G401.6 (cell line): Measurements from ENCODE around the gene CDC5L.

Source experiments
- FAIRE-seq: peaks from 2 replicates; lab custom pipeline; 2012; peaks lifted over from hg19 to GRCh38; lab: Jason Lieb, UNC

The CDC5L gene

DNA sequence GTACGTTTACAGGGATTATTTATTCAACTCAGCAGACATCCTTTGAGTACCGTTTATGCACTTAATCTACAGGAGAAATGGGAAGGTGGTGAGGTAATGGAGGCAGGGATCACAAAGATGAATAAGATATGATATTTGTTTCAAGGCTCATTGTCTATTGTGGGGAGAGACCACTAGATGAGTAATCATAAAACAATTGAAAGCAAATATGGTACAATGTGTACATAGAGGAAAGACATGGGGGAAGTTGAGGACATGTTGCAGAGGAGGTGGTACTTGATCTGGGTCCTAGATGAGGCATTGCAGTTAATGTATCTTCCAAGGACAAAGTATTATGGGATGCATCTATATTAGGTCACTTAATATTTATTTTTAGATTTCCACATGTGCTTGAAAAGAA lies 13.7 kb upstream of the CDC5L start:
- FAIRE-seq = no peak

- FAIRE-seq = no peak
Observed at GRCh38 chr6:44375071-44375470, 12.4 kb upstream of the CDC5L start.

DNA sequence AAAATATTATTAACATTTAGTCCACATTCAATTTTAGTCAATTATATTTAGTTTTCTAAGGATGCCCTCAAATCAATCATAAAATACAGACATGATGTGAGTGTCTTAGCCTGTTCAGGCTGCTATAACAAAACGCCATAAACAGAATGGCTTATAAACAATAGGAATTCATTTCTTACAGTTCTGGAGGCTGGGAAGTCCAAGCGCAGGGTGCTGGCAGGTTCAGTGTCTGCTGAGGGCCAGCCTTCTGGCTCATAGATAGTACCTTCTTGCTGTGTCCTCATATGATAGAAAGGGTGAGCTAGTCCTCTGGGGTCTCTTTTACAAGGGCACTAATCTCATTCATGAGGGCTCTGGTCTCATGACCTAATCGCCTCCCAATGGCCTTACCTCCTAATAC lies 10.0 kb upstream of the CDC5L start:
- FAIRE-seq = no peak

DNA sequence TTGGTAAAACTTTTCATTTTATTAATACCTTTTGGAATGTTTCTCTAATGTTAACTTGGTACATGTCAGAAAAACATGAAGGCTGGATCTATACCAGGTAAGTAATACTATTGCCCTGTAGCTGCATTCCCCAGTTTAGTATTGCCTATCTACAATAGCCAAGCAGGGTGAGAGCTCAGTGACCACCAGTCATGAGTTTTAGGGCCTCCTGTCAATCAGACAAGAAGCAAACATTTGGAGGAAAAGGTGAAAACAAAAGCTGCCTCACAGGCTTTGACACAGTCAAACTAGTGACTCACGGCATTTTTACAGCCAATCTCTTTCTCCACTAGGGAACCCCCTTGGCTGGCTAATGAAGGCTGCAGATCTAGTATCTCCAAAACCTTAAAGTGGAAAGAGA lies 9.5 kb upstream of the CDC5L start:
- no peak for FAIRE-seq

DNA sequence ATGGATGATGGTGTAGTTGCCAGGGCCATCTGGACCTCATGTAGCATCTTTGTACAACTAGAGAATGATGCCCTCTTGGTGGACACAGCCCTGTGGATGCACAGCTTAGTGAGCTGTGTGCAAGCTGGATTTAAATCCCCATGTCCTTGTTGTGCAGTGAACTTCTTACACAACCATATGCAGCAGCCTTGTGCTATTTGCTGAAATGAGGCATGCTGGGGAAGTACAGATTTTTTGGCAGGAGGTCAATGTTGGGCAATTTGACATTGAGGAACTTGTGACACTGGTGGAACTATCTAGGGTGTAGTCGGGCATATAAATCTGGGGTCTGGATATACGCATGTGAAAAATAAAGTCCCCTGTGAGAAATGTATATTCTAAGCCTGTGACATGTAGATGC lies 5.8 kb upstream of the CDC5L start:
- no peak for FAIRE-seq

DNA sequence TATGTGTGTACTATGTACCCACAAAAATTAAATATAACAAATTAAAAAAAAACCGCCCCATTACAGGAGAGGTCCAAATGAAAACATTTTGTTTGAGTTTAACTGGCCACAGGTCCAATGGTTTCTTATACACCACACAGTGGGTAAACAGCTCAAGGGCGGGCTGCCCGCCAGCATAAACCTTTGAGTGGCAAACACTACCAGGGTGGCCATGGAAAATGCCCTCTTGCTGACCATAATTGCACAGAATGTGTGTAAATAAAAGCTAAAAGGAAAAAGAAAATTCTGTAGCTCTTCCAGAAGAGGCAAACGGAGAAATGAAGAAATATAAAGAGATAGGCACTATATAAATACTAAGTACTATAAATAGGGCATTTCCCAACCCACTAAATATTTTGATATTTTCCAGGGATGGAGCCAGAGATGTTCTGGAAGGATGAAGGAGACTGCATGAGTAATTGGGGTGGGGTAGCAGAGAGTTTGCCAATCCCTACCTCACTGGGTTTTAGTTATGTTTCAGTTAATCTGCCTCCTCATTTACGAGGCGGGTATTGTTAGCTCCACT lies 1.1 kb upstream of the CDC5L start:
- FAIRE-seq = no peak

DNA sequence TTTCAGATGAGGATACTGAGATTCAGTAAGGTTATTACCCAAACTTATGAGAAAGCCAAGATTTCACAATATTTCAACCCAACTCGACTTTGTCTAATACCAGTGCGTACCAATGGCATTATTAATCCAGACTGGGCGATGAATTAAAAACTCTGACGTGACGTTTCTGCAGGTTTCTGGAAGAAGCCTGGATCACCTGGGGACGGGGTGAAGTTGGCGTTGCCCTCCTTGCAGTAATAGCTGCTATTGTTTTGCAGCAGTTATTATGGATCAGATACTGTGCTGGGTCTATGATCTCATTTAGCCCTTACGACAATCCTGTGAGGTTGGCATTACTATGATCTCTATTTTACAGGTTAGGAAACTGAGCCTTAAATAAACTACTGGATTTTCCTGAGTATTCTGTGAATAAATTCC lies 569 bp upstream of the CDC5L start:
- no peak for FAIRE-seq

DNA sequence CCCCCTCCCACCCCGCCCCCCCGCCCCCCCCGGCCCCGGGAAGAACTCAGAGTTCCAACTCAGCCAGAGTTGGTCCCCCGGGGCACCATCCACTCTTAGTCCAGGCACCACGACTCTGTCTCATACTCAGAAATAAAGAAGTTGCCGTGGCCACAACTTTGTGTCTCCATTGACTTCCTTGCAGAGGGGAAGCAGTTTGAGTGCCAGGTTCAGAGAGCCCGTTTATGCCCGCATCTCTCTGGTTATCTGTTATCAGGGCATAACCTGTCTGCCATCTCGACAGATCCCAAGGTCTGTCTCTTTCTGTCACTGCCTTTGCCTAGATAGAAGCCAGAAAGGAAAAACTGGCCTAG lies 605 bp downstream of the CDC5L start:
- no peak for FAIRE-seq

GRCh38 chr6:44388887-44389286 lies 1.4 kb downstream of the CDC5L start:
- FAIRE-seq = no peak

- FAIRE-seq = no peak
Observed at GRCh38 chr6:44390158-44390683, 2.7 kb downstream of the CDC5L start.

DNA sequence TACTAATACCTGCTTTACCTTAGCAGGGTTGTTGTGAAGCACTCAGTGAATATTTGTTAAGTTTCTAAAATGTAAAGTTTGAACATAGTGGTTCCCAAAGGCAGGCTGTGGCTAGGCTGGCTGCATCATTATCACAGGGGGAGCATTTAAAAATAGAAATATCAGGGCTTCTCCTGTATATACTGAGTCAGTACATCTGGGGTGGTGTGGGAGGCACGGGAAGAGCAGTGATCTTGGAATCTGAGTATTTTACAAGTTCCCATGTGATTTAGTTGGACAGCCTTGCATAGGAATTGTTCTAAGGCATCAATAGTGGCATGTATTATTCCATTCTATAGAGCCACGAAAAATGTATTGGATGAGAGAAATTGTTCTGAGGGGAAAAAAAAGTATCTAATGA lies 8.0 kb downstream of the CDC5L start:
- no peak for FAIRE-seq

DNA sequence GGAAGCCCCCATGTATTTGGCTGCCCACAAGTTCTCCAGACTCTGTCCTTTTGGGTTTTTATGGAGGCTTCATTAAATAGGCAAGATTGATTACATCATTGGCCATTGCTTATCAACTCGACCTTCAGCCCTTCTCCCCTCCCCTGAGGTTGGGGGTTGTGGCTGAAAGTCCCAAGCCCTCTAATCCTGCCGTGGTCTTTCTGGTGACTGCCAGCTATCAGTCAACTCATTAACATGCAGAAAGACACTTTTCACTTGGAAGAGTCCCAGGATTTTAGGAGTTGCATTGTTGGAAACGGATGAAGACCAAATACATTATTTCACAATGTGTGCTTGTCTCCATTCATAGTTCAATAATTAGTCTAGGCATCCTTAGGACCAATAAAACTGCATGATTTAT lies 9.5 kb downstream of the CDC5L start:
- FAIRE-seq = no peak

DNA sequence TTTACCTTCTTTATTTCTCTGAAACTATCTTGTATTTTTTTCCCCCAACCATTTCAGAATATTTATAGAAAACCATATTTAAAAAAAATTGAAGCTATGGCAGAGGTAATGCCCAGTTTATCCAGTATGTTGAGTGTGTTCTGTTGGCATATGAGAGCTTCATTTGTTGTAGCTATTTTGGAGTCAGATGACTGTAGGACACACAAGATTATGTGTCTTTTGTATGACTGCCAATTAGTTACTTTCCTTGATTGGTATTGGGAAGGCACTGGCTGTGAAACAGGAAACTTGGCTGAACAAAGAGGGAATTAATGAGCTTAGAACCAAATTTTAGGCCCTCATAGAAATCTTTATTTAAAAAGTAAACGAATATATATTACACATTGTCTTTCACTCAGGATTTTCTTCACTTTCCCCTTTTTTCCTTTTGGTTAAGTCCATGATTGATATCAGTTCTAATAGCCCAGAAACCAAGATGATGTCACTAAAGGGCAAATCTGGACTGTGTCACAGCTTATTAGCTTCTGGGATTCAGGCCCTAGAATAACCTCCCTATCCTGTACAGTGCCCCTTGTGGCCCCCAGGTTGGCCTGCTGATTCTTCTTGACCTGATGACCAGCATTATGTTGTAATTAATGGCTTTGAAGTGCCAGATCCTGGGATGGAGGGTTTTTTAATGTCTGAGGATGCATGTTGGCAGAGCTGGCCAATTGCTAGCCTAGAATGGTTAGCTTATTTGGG lies 10.1 kb downstream of the CDC5L start:
- FAIRE-seq = no peak

DNA sequence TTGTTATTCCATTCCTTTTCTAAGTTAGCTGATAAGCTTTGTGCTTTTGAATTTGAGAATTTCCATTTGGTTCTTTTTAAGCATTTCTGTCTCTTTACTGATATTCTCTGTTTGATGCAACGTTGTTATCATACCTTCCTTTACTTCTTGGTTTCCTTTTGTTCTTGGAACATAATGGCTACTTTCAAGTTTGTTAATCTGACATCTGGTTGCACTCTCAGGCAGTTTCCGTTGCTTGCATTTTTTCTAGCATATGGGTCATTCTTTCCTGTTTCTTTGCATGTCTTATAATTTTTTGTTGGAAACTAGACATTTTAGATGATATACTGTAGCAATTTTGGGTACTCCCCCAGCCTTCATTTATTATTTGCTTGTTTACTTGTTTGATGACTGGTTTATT lies 12.5 kb downstream of the CDC5L start:
- FAIRE-seq = no peak

DNA sequence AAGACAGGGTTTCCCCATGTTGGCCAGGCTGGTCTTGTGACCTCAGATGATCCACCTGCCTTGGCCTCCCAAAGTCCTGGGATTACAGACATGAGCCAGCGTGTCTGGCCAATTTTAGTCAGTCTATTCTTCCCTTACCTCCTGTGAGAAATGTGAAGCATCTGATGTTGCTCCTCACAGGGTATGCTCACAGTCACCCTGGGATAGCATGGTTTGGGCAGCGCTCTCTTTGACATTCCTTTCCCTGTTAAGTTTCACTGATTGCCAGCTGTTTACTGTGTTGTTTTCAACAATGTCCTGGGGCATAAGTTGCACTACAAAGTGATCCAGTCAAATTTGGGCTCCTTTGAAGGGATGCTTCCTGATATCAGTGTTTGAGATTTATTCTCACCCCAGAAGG lies 13.1 kb downstream of the CDC5L start:
- no peak for FAIRE-seq

DNA sequence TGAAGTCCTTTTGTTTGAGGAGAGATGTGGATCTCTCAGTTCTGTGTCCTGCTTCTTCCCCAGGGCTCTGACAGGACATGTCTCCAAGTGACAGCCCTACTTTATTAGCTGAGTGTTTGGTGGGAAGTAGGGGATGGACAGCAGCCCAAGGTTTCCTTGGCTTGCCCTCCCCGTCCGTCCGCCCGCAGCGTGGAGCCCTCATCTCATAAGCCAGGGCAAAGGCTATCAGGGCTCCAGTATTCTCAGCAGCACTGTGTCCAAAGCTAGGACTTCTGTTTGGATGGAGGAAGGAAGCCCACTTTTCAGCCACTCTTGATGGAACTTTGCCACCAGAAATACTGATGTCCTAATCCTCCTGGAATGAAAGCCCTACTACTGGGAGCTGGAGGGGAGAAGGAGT lies 13.6 kb downstream of the CDC5L start:
- FAIRE-seq = no peak

- no peak for FAIRE-seq
Observed at GRCh38 chr6:44404022-44404714, 16.7 kb downstream of the CDC5L start.

GRCh38 chr6:44404715-44405099 lies 17.2 kb downstream of the CDC5L start:
- no peak for FAIRE-seq

DNA sequence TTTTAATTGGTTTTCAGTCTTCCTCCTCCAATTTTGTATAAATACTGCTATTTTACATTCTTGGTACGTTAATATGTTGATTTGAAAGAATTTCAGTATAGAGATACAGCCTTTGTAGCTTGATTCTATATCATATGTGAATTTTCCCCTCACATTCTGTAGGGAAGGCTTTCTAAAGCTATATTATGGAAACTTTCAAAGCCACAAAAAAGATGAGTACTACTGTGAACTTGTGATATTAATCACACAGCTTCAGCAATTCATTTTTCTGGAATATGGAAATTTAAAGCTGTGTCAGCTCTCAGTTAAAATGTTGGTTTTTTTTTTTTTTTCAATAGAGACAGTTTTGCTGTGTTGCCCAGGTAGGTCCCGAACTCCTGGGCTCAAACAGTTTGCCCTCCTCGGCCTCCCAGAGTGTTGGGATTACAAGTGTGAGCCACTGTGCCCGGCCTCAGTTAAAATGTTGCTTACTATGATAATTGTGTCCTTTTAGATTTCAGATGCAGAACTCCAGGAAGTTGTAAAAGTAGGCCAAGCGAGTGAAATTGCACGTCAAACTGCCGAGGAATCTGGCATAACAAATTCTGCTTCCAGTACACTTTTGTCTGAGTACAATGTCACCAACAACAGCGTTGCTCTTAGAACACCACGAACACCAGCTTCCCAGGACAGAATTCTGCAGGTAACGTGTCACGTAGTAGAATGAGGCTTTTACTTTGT lies 20.6 kb downstream of the CDC5L start:
- no peak for FAIRE-seq

DNA sequence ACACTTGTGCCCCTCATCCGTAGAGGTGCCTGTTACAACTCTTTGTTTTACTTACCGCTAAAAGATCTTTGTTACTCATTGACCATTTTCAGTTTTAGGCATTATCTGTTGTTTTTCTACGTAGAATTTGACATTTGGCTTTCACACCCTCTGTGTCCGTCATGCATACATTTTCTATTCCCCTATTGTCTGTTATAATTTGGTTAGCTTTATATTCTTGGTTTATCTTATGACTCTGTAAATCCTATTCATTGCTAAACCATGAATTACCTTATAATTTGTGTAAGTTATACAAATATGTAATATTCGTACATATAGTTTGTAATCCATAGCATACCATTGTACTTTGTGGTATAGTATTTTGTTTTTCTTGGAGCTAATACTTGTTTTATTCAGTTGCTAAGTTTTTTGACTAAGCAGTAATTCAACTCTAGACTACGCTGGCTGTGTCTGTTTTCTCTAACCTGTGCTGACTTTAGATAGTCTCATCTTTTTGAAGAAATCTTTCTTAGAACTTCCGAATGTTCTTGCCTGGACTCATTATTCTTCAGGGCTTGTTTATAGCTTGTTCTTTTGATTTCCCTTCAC lies 21.8 kb downstream of the CDC5L start:
- FAIRE-seq = no peak

DNA sequence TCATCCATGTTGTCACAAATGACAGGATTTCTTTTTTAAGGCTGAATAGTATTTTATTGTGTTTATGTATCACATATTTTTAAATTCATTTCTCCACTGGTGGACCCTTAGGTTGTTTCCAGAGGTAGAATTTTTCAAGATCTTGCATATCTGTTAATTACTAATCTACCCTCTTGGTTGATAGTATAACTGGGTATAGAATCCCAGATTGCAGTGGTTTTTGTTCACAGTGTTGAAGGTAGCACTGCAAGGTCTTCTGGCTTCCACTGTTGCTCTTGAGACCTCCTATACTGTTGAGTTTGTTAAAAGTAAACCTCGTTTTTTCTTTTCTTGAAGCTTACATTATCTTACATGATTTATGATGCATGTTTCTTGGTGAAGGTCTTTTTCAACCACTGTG lies 22.9 kb downstream of the CDC5L start:
- FAIRE-seq = no peak

DNA sequence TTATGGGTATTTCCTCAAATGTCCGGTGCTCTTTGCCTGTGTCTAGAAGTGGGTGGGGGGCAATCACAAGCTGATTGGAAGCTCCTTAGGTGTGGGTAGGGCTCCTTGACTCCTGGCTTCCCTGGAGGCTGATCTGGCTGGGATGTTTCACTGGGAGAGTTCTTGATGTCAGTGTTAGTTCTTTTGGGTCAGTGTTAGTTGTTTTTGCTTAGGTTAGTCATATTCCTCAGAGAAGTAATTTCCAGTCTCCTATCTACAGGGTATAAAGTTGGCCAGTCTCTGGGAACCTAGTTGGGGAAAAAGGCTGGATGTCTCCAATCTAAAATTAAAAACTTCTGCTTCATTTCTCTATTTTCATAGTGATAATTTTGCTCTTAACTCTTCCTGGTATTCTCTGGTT lies 23.6 kb downstream of the CDC5L start:
- FAIRE-seq = no peak

- no peak for FAIRE-seq
Observed at GRCh38 chr6:44415449-44415848, 27.9 kb downstream of the CDC5L start.
